ENCODE results near the gene PID1.

DNA sequence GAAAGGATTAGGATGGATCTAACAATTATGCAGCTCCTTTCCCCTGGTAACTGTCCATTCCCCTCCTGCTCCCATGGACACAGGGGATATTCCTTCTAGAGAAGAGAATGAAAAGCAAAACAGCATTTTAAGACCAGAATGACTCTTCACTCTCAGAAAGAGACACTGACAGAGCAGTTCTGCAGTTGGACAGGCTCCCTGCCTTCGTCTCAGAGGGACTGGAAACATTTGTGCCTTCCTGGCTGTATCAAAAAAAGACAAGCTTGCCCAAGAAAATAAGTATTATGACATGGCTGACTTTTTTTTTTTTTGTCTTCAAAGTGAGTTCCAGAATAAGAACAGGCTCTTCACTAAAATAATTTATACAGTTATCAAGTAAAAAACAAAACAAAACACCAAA is 9.5 kb downstream of the PID1 start:
- TF ChIP-seq, protein P1, sequence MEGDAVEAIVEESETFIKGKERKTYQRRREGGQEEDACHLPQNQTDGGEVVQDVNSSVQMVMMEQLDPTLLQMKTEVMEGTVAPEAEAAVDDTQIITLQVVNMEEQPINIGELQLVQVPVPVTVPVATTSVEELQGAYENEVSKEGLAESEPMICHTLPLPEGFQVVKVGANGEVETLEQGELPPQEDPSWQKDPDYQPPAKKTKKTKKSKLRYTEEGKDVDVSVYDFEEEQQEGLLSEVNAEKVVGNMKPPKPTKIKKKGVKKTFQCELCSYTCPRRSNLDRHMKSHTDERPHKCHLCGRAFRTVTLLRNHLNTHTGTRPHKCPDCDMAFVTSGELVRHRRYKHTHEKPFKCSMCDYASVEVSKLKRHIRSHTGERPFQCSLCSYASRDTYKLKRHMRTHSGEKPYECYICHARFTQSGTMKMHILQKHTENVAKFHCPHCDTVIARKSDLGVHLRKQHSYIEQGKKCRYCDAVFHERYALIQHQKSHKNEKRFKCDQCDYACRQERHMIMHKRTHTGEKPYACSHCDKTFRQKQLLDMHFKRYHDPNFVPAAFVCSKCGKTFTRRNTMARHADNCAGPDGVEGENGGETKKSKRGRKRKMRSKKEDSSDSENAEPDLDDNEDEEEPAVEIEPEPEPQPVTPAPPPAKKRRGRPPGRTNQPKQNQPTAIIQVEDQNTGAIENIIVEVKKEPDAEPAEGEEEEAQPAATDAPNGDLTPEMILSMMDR (conservative IDR thresholded peaks at IDR 0.05) = no peak
- TF ChIP-seq EZH2 (IDR thresholded peaks at IDR 0.05; ENCODE audit: low read depth) = no peak

Data from PC-9 (cell line).